NCI-H226 (cell line): ENCODE results near the gene SLC35D2.

Experiments
- DNase-seq: peaks from one replicate; pipeline ENCODE4 v3.0.0-alpha.2; 2015

SLC35D2 gene

DNA sequence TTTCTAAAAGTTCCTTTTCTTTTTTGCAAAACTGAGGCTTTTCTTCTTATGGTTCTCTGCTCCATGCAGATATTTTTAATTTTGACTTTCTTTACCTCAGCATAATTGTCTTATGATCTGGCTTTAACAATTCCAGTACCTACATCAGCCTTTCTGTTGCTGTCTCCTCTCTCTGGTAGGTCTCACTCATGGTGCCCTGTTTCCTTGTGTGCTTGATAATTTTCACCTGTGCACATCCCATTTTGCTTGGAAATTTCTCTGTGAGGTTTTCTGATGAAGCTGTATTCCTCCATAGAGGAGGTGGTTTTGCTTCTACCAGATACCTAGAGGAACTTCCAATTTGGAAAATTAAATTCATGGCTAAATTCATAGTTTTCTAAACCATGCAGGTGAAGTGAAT is 79.3 kb downstream of the SLC35D2 start:
- no peak for DNase-seq

DNA sequence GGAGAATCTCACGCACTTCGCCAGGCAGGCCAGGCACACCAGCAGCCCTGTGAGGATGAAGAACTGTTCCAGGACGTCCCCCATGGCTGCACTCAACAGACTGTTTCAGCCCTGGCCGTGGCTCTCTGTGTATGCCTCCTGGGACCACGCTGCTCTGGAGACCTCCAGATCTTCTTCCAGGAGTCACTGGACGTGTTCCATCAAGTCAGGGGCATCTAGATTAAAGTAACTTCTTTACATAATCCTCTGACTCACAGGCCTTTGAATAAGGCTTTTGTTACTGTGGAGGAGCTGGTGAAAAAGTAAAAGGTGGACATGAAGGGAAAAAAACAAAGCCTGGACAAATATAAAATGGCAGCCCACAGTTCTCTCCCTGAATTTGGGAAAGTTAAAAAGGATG is 81.5 kb downstream of the SLC35D2 start, which contains the start of gene HSD17B3:
Gene HSD17B3, minus strand, starts transcription at position 156 of the 400 bp plus-strand sequence. Its CDS starts 72 bp downstream, at position 84.
- DNase-seq, result no peak

DNA sequence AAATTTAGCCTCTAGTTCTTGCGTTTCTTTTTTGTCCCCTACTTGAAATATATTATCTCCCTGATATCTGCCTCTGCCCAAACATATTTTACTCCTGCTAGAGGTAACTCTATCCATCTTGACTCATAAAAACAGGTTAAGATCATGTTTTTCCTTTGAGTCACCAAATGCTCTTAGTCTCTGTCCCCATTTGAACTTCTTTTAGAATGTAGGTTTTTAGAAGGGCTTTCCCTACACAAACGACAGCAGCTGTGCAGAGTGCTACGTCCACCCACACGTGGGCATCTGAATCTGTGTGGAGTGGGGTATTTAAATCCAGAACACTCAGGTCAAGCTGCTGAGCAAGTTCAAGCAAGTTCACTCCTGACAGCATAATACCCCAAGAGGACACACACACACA is 83.7 kb downstream of the SLC35D2 start:
- DNase-seq, result no peak

DNA sequence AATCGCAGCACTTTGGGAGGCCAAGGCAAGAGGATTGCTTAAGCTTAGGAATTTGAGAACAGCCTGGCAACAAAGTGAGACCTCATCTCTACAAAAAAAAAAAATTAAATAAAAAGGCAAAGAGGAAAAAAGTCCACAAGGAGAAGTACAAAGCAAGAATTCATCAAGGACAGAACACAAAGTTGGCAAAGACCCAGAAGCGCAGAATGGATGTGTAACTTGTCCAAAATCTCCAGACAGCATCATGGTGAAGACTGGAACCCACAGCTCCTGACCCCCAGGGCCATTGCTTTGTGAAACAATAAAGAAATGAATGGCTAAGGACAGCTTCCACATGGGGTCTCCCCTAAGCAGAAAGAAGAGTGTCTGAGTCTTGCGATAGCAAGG is 89.4 kb downstream of the SLC35D2 start:
- no peak for DNase-seq

DNA sequence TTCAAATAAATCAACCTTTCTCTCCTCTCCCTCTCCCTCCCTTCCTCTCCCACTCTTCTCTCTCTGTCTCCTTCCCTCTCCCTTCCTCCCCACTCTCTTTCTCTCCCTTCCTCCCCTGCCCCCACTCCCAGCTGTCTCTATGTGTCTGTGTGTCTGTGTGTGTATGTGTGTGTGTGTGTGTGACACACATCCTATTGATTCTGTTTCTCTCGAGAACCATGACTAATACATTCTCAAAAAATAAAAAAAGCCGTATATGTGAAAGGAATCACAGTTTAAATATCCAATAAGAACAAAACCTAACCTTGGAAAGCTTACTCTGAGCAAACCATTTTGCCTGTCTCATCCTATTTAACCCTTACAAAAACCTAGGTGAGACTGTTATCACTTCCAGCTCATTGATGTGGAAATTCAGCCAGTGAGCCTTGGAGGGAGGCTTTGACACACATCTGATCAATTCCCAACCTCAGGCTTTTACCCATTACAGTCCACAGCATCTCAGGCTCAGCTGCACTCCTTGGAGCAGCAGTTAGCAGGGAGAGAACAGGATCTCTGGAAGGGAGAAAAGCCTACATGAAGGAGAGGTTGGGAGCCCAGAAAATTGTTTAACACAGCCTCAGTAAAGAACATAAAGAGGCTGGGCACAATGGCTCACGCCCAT is 89.9 kb downstream of the SLC35D2 start:
- DNase-seq, result no peak

DNA sequence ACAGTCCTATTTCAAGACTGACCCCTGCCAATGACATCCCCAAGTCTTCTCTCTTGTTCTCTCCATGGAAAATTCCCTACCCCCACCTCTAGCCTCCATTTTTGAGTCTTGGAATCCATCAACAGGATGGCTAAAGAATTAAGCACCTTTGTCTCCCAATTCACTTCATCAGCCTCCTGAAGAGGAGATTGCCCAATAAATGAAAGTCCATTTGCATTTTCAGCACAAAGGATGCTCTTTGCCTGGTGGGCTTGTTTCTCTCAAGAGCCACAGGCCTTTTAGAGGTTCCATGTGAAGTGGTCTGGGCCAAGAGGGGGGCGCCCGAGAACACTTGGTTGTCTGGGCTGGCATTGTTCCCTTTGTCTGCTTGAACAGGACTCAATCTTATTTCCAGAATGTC is 94.1 kb downstream of the SLC35D2 start:
- DNase-seq, result no peak

DNA sequence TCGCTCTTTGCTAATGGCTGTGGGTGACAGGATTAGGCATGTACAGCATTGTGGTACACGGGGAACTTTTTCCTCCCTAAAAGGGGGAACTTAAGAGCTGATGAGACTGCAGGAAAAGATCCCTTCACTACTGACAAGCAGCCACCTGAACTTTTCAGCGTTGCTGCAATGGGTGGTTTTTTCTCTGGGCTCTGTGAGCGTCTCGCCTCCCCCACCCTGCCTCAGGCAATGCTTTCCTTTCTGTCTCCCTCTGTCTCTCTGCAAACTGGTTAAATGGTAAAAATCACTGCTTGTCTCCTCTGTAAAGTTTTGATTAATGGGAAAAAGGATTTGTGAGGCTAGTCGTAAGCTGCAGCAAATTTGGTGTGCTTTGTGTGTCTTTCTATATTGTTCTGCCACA is 101.9 kb downstream of the SLC35D2 start:
- no peak for DNase-seq

DNA sequence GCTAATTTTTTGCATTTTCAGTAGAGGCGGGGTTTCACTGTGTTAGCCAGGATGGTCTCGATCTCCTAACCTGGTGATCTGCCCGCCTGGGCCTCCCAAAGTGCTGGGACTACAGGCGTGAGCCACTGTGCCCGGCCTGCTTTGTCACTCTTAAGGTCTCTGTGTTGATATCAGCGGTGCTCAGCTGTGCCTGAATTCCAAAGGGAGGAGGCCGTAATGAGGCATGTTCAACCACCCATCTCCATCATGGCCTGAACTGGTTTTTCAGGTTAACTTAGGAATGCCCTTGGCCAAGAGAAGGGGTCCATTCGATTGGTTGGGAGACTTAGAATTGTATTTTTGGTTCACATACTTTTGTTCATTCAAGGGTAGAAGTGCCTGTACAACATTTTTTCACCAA is 103.6 kb downstream of the SLC35D2 start:
- DNase-seq, result no peak

DNA sequence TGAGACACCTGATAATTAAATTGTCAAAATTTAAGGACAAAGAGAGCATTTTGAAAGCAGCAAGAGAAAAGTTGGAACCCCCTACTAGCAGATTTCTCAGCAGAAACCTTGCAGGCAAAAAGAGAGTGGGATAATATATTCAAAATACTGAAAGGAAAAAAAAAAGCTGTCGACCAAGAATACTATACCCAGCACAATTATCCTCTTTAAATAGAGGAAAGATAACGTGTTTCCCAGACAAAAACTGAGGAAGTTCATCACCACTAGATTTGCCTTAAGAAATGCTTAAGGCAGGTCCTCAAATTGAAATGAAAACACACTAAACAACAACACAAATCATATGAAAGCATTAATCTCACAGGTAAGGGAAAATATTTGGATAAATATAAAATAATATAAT is 108.6 kb downstream of the SLC35D2 start:
- DNase-seq, result no peak
